ENCODE measurements around the gene DCLK3. TPM values are rescaled to one million over a fixed set of nuclear protein-coding genes. Genes with fewer than 3 reads are reported as not detected.

DCLK3 gene
- total and polyA plus RNA-seq, 2 of the 8 experiments (the other 6 are each of a cell fraction or from before 2014, with no cell fraction given) = 0.27 to 0.63 TPM

DNA sequence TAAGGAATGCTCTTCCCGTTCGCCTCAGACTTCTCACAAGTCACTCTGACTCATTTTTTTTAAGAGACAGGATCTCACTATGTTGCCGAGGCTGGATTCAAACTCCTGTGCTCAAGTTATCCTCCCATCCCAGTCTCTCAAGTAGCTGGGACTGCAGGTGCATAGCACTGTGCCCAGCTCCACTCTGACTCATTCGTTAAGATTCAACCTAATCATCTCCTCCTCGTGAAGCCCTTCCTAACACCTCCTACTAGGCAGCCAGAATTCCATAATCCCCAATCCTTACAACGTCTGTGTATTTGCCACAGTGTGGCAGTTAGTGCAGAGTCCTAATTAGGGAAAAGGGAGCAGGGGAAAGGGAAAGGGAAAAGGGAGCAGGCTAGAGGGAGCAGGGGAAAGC is 26.4 kb upstream of the DCLK3 start:
- 78% methylated on average over 6 of the region's 6 CpGs; no CpG with 5 or more reads in 1 of the 2 experiments for WGBS, 2 experiments (ENCODE audit: extremely low coverage in 1 of 2, insufficient coverage in 1 of 2, insufficient read length in 1 of 2, insufficient replicate concordance in 2 of 2, low coverage in 1 of 2, low lambda C conversion rate in 2 of 2, missing lambda C conversion rate in 1 of 2)
- Histone ChIP-seq H3K36me3 (ENCODE audit: control insufficient read depth in 2 of 4, insufficient read depth in 4 of 4, low read length in 3 of 4) (no peaks in the 10 kb centered on the region), H3K23me2 (ENCODE audit: low read depth, low read length) (peaks cover 2% of the 10 kb centered on the region; the same call in 1 of the 2 replicates), H3K27me3 (replicated peaks in 1 of 4; ENCODE audit: control insufficient read depth in 3 of 4, extremely low read depth in 1 of 4, insufficient read depth in 3 of 4, low read length in 3 of 4) (no peaks in the 10 kb centered on the region), H3K4me3 (ENCODE audit: extremely low read depth in 1 of 4, insufficient read depth in 2 of 4, low read depth in 3 of 4, low read length in 4 of 4) (no peak overlapping the region), H2AK5ac (ENCODE audit: low read depth, low read length) (no peak overlapping the region), H2BK12ac (ENCODE audit: low read depth, low read length) (no peak overlapping the region), H3K56ac (replicated peaks; ENCODE audit: insufficient read length, low read depth, low read length) (no peak overlapping the region), H4K91ac (replicated peaks; ENCODE audit: insufficient read length, low read length) (no peak overlapping the region), H2BK5ac (ENCODE audit: low read depth, low read length) (no peak overlapping the region), H4K20me1 (replicated peaks in 1 of 2; ENCODE audit: control insufficient read depth in 1 of 2, insufficient read depth in 2 of 2, low read length in 2 of 2) (no peaks in the 10 kb centered on the region), H2BK20ac (ENCODE audit: low read length) (no peak overlapping the region), H3K4ac (replicated peaks; ENCODE audit: insufficient read length, low read depth, low read length) (no peak overlapping the region), H2BK15ac (ENCODE audit: low read length) (no peak overlapping the region), H2BK120ac (replicated peaks; ENCODE audit: low read depth, low read length) (no peak overlapping the region), H3K9me3 (ENCODE audit: insufficient read depth in 2 of 2, low read depth in 1 of 2, low read length in 1 of 2) (no peaks in the 10 kb centered on the region), H2AFZ (ENCODE audit: low read length) (no peak overlapping the region), H3K9ac (replicated peaks in 1 of 4; ENCODE audit: extremely low read depth in 1 of 4, low read depth in 3 of 4, low read length in 3 of 4) (no peak overlapping the region), H3K14ac (ENCODE audit: insufficient read length) (no peak overlapping the region), H3K79me2 (ENCODE audit: control insufficient read depth in 1 of 2, insufficient read depth in 2 of 2, low read length in 2 of 2) (no peaks in the 10 kb centered on the region), H3K4me2 (ENCODE audit: insufficient read depth in 1 of 2, low read depth in 2 of 2, low read length in 2 of 2) (no peak overlapping the region), H4K8ac (ENCODE audit: extremely low read depth, insufficient read depth, low read length) (no peak overlapping the region), H4K5ac (ENCODE audit: insufficient read length, low read depth, low read length) (no peak overlapping the region), H3K27ac (ENCODE audit: low read depth, low read length) (no peak overlapping the region), H3K23ac (ENCODE audit: insufficient read length) (no peak overlapping the region), H3K4me1 (replicated peaks in 1 of 4; ENCODE audit: control insufficient read depth in 3 of 4, insufficient read depth in 4 of 4, low read length in 3 of 4) (no peaks in the 10 kb centered on the region), H3K79me1 (ENCODE audit: low read depth, low read length) (no peaks in the 10 kb centered on the region), H3K18ac (ENCODE audit: extremely low read depth, low read length) (no peak overlapping the region)
- DNase-seq (ENCODE audit: low read depth in 1 of 2, low spot score in 2 of 2) = no peak
- no peak for TF ChIP-seq SUZ12 (IDR thresholded peaks at IDR 0.05; ENCODE audit: low read length)
- TF ChIP-seq KDM4A (IDR thresholded peaks at IDR 0.05; ENCODE audit: low read depth, low read length, severe bottlenecking) = no peak
- ChIA-PET CTCF (ENCODE audit: partially characterized antibody) (interaction anchor here (1.1 to 10.8 kb wide), 13 partner anchors 10 to 84 kb away, joined by 3 to 125 read pairs (median 8); no protein-coding TSS in a partner anchor), POLR2A (ENCODE audit: partially characterized antibody) (no interaction called here)
- no peak for FAIRE-seq
